ENCODE data around the gene DICER1.

Gene DICER1

GRCh38 chr14:95044463-95045105 lies 112.7 kb downstream of the DICER1 start:
- FAIRE-seq = no peak
- DNase-seq (ENCODE audit: insufficient read length, low spot score) = no peak
- TF ChIP-seq SPI1 (IDR thresholded peaks at IDR 0.05; ENCODE audit: low read depth, low read length) (no peak), PAX5 (IDR thresholded peaks at IDR 0.05; ENCODE audit: insufficient read depth, low read length, severe bottlenecking) (no peak), POU2F2 (IDR thresholded peaks at IDR 0.05; ENCODE audit: low read depth, low read length) (no peak), POLR2A (IDR thresholded peaks at IDR 0.05; ENCODE audit: low read depth, low read length) (no peak), TAF1 (IDR thresholded peaks at IDR 0.05; ENCODE audit: low read depth, low read length) (no peak), POLR2AphosphoS5 (IDR thresholded peaks at IDR 0.05; ENCODE audit: low read depth, low read length) (no peak)

DNA sequence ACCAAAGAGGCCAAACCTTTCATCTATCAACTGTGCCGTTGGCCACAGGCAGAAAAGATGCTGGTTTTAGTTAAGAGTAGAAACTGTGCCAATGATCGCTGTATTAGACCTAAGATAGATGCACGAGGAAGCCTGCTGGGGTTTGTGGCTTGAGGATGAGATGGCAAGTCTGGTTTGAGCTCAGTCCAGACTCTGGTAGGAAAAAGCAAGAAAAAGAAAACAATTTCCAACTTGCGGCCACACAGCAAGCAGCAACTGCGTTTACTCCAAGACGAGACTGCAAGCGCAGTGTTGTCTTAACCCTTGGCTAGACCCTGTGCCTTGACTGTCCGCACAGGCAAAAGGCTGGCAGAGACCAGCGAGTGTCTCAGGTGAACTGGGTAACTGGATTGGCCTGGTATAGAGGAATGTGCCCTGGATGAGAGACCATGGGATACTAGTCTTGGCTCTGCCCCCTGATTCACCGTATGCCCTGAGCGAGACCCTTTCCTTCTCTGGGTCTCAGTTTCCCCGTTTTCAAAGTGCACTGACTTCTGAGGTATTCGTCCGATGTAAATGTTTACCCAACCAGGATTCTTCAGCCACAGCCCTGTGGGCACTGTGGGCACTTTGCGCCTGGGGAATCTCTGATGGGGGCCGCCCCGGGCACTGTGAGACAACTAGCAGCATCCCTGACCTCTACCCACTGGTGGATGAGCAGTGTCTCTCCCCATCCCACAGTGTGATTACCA lies 113.4 kb downstream of the DICER1 start:
- TF ChIP-seq POLR2A (IDR thresholded peaks at IDR 0.05; ENCODE audit: low read depth, low read length) = no peak
- no peak for TF ChIP-seq POLR2AphosphoS5 (IDR thresholded peaks at IDR 0.05; ENCODE audit: low read depth, low read length)
- no peak for TF ChIP-seq TAF1 (IDR thresholded peaks at IDR 0.05; ENCODE audit: low read depth, low read length)
- TF ChIP-seq POU2F2 (IDR thresholded peaks at IDR 0.05; ENCODE audit: low read depth, low read length) = no peak
- no peak for TF ChIP-seq SPI1 (IDR thresholded peaks at IDR 0.05; ENCODE audit: low read depth, low read length)
- no peak for TF ChIP-seq PAX5 (IDR thresholded peaks at IDR 0.05; ENCODE audit: insufficient read depth, low read length, severe bottlenecking)
- FAIRE-seq (no peak), DNase-seq (ENCODE audit: insufficient read length, low spot score) (no peak)

DNA sequence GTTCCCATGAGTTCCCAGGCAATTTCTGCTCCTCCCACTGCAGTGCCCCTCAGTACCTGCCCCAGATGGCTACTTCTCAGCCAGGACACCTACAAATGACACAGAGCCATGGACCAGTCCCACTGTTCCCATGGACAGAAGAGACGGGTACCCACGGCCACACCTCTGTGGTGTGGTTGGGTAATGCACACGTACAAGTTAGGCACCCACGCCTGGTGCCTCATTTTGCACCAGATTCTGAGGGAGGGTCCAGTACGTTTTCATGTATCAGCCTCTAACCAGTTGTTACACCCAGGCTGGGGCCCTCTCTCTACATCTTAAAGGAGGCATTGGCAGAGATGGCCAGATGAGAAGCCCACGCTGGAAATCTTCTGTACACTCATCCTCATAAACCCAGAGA lies 114.0 kb downstream of the DICER1 start:
- TF ChIP-seq POLR2A (IDR thresholded peaks at IDR 0.05; ENCODE audit: low read depth, low read length) = no peak
- no peak for TF ChIP-seq TAF1 (IDR thresholded peaks at IDR 0.05; ENCODE audit: low read depth, low read length)
- TF ChIP-seq POLR2AphosphoS5 (IDR thresholded peaks at IDR 0.05; ENCODE audit: low read depth, low read length) = no peak
- TF ChIP-seq PAX5 (IDR thresholded peaks at IDR 0.05; ENCODE audit: insufficient read depth, low read length, severe bottlenecking) = no peak
- DNase-seq (ENCODE audit: insufficient read length, low spot score) (no peak), FAIRE-seq (no peak)

- TF ChIP-seq POLR2A (IDR thresholded peaks at IDR 0.05; ENCODE audit: low read depth, low read length) (no peak), TAF1 (IDR thresholded peaks at IDR 0.05; ENCODE audit: low read depth, low read length) (no peak), PAX5 (IDR thresholded peaks at IDR 0.05; ENCODE audit: insufficient read depth, low read length, severe bottlenecking) (no peak), POU2F2 (IDR thresholded peaks at IDR 0.05; ENCODE audit: low read depth, low read length) (no peak)
- no peak for FAIRE-seq
These were observed 115.8 kb downstream of the DICER1 start for GRCh38 chr14:95041477-95042020.

GRCh38 chr14:95040708-95041476 lies 116.4 kb downstream of the DICER1 start:
- FAIRE-seq (no peak), DNase-seq (ENCODE audit: insufficient read length, low spot score) (no peak)
- TF ChIP-seq POLR2A (IDR thresholded peaks at IDR 0.05; ENCODE audit: low read depth, low read length) (no peak), SPI1 (IDR thresholded peaks at IDR 0.05; ENCODE audit: low read depth, low read length) (no peak), TAF1 (IDR thresholded peaks at IDR 0.05; ENCODE audit: low read depth, low read length) (no peak), POU2F2 (IDR thresholded peaks at IDR 0.05; ENCODE audit: low read depth, low read length) (no peak), POLR2AphosphoS5 (IDR thresholded peaks at IDR 0.05; ENCODE audit: low read depth, low read length) (no peak), PAX5 (IDR thresholded peaks at IDR 0.05; ENCODE audit: insufficient read depth, low read length, severe bottlenecking) (no peak)

More at GRCh38 chr14:95041477-95042020, 115.8 kb downstream of the DICER1 start:
- no peak for DNase-seq (ENCODE audit: insufficient read length, low spot score)

- TF ChIP-seq SPI1 (IDR thresholded peaks at IDR 0.05; ENCODE audit: low read depth, low read length) = no peak
- no peak for TF ChIP-seq TAF1 (IDR thresholded peaks at IDR 0.05; ENCODE audit: low read depth, low read length)
- TF ChIP-seq POLR2AphosphoS5 (IDR thresholded peaks at IDR 0.05; ENCODE audit: low read depth, low read length) = no peak
- TF ChIP-seq POLR2A (IDR thresholded peaks at IDR 0.05; ENCODE audit: low read depth, low read length) = no peak
- no peak for TF ChIP-seq POU2F2 (IDR thresholded peaks at IDR 0.05; ENCODE audit: low read depth, low read length)
- no peak for TF ChIP-seq PAX5 (IDR thresholded peaks at IDR 0.05; ENCODE audit: insufficient read depth, low read length, severe bottlenecking)
- no peak for DNase-seq (ENCODE audit: insufficient read length, low spot score)
- FAIRE-seq = no peak
These were observed 117.4 kb downstream of the DICER1 start for GRCh38 chr14:95039993-95040348.

DNA sequence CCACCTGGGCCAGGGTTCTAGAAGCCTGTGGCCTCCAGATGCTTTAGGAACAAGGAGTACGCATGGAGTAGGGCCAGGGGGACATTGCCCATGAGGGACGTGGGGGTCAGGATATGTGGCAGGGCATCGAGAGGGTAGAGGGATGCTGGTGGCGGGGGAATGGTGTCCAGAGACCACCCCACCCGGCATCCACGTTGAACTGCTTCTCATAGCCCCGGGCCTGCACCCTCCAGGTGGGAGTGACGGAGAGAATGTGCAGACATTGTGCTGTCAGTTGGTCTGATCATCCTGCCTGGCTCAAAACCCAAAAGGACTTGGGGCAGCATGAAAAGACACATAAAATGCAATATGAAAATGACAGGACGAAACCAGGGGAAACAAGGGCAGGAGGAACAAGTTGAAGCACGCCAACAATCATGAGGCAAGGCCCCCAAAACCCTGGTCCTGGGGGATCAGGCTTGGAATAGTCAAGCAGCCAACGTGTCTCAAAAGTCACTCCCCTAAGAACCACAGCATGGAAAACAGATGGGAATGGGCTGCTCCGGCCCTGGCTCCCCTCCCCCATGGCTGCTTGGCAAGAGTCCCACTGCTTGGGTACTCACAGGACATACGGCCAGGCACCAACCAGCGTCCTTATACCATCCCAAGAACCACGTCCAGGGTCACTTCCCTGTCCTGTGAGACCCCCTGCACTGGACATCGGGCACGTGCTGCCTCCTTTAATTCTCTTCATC lies 117.9 kb downstream of the DICER1 start:
- DNase-seq (ENCODE audit: insufficient read length, low spot score) (no peak), FAIRE-seq (no peak)
- no peak for TF ChIP-seq POLR2AphosphoS5 (IDR thresholded peaks at IDR 0.05; ENCODE audit: low read depth, low read length)
- TF ChIP-seq SPI1 (IDR thresholded peaks at IDR 0.05; ENCODE audit: low read depth, low read length) = no peak
- TF ChIP-seq TAF1 (IDR thresholded peaks at IDR 0.05; ENCODE audit: low read depth, low read length) = no peak
- no peak for TF ChIP-seq PAX5 (IDR thresholded peaks at IDR 0.05; ENCODE audit: insufficient read depth, low read length, severe bottlenecking)
- TF ChIP-seq POU2F2 (IDR thresholded peaks at IDR 0.05; ENCODE audit: low read depth, low read length) = no peak
- no peak for TF ChIP-seq POLR2A (IDR thresholded peaks at IDR 0.05; ENCODE audit: low read depth, low read length)

- TF ChIP-seq POLR2AphosphoS5 (IDR thresholded peaks at IDR 0.05; ENCODE audit: low read depth, low read length) (no peak), SPI1 (IDR thresholded peaks at IDR 0.05; ENCODE audit: low read depth, low read length) (no peak), TAF1 (IDR thresholded peaks at IDR 0.05; ENCODE audit: low read depth, low read length) (no peak), POLR2A (IDR thresholded peaks at IDR 0.05; ENCODE audit: low read depth, low read length) (no peak), POU2F2 (IDR thresholded peaks at IDR 0.05; ENCODE audit: low read depth, low read length) (no peak), PAX5 (IDR thresholded peaks at IDR 0.05; ENCODE audit: insufficient read depth, low read length, severe bottlenecking) (no peak)
- FAIRE-seq = no peak
- no peak for DNase-seq (ENCODE audit: insufficient read length, low spot score)
These were observed 118.6 kb downstream of the DICER1 start for GRCh38 chr14:95038521-95039250.

All from GM12891 (cell line).